ENCODE measurements around the gene C1orf35.

The C1orf35 gene

GRCh38 chr1:228149406-228150119 is 46.4 kb upstream of the C1orf35 start, which contains the start of gene GJC2:
Gene GJC2, plus strand, starts transcription at chr1:228149930. Its CDS starts 7,829 bp downstream, at chr1:228157759.
- no peak for TF ChIP-seq CTCF (IDR thresholded peaks at IDR 0.05; ENCODE audit: low read depth, low read length, missing control alignments)
- no peak for DNase-seq (ENCODE audit: low read depth)
- no peak within 1 kb of the TSS for H3K4me3 ChIP-seq (ENCODE audit: low read depth, low read length)

GRCh38 chr1:228148935-228149405 is 45.8 kb upstream of the C1orf35 start:
- no peak for DNase-seq (ENCODE audit: low read depth)
- TF ChIP-seq CTCF (IDR thresholded peaks at IDR 0.05; ENCODE audit: low read depth, low read length, missing control alignments) = no peak
- no peak overlapping the region for H3K4me3 ChIP-seq (ENCODE audit: low read depth, low read length)

- H3K4me3 ChIP-seq (ENCODE audit: low read depth, low read length) = no peak overlapping the region
- no peak for TF ChIP-seq CTCF (IDR thresholded peaks at IDR 0.05; ENCODE audit: low read depth, low read length, missing control alignments)
- no peak for DNase-seq (ENCODE audit: low read depth)
These were observed 45.2 kb upstream of the C1orf35 start for GRCh38 chr1:228148196-228148861.

- TF ChIP-seq CTCF (IDR thresholded peaks at IDR 0.05; ENCODE audit: low read depth, low read length, missing control alignments) = no peak
- no peak overlapping the region for H3K4me3 ChIP-seq (ENCODE audit: low read depth, low read length)
- no peak for DNase-seq (ENCODE audit: low read depth)
These were observed 44.6 kb upstream of the C1orf35 start for GRCh38 chr1:228147768-228148167.

GRCh38 chr1:228147151-228147693 is 44.1 kb upstream of the C1orf35 start:
- no peak for TF ChIP-seq CTCF (IDR thresholded peaks at IDR 0.05; ENCODE audit: low read depth, low read length, missing control alignments)
- no peak for DNase-seq (ENCODE audit: low read depth)
- no peak overlapping the region for H3K4me3 ChIP-seq (ENCODE audit: low read depth, low read length)

GRCh38 chr1:228146417-228147150 is 43.5 kb upstream of the C1orf35 start:
- H3K4me3 ChIP-seq (ENCODE audit: low read depth, low read length) = no peak overlapping the region
- TF ChIP-seq CTCF (IDR thresholded peaks at IDR 0.05; ENCODE audit: low read depth, low read length, missing control alignments) = no peak
- no peak for DNase-seq (ENCODE audit: low read depth)
